Neural progenitor cell (in vitro differentiated cells): Measurements from ENCODE around the gene PDGFD.

Experiments used
- EZH2 ChIP-seq: fragments of 200-600 bp; sonication (generic); IDR thresholded peaks from 2 replicates; pipeline ENCODE4 v1.6.1; 2017; ENCODE audit warnings: antibody characterized with exemption, mild to moderate bottlenecking, moderate library complexity
- TF ChIP-seq, protein P1 (sequence below): fragments of 200-600 bp; sonication (generic); IDR thresholded peaks from 2 replicates; pipeline ENCODE4 v1.5.1; 2017; ENCODE audit warnings: antibody characterized with exemption, mild to moderate bottlenecking

DNA sequence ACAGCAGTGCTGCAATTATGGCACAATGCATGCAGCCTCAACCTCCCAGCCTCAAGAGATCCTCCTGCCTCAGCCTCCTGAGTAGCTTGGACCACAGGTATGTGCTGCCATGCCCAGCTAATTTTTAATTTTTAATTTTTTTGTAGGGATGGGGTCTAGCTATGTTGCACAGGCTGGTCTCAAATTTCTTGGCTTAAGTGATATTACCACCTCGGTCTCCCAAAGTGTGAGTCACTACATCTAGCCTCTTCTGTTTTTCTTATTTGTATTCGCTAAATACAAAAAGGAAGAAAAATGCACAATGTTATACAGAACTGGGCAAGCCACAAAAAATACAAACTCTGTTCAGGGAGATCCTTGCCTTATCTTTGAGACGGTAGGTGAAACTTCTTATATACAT lies 65.4 kb downstream of the PDGFD start:
- TF ChIP-seq, protein P1, sequence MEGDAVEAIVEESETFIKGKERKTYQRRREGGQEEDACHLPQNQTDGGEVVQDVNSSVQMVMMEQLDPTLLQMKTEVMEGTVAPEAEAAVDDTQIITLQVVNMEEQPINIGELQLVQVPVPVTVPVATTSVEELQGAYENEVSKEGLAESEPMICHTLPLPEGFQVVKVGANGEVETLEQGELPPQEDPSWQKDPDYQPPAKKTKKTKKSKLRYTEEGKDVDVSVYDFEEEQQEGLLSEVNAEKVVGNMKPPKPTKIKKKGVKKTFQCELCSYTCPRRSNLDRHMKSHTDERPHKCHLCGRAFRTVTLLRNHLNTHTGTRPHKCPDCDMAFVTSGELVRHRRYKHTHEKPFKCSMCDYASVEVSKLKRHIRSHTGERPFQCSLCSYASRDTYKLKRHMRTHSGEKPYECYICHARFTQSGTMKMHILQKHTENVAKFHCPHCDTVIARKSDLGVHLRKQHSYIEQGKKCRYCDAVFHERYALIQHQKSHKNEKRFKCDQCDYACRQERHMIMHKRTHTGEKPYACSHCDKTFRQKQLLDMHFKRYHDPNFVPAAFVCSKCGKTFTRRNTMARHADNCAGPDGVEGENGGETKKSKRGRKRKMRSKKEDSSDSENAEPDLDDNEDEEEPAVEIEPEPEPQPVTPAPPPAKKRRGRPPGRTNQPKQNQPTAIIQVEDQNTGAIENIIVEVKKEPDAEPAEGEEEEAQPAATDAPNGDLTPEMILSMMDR: no peak
- no peak for TF ChIP-seq EZH2
